HFFc6 (cell line): Measurements from ENCODE around the gene AMPD3. TPM values are rescaled to one million over a fixed set of nuclear protein-coding genes. Genes with fewer than 3 reads are reported as not detected.

Source experiments
- DNase-seq: peaks from one replicate; pipeline ENCODE4 v3.0.0-alpha.2; 2018
- H3K27ac Mint-ChIP-seq: 2 replicates; pipeline ENCODE4 v1.8.0; 2020; ENCODE audit warnings: mild to moderate bottlenecking, mixed read lengths
- H3K27me3 Mint-ChIP-seq: 2 replicates; pipeline ENCODE4 v1.8.0; 2021; ENCODE audit warnings: mild to moderate bottlenecking, moderate library complexity, mixed read lengths; ENCODE audit not compliant: insufficient read depth
- H3K36me3 Mint-ChIP-seq: 2 replicates; pipeline ENCODE4 v1.8.0; 2021; ENCODE audit warnings: low read depth, mixed read lengths
- H3K4me1 Mint-ChIP-seq: 2 replicates; pipeline ENCODE4 v1.8.0; 2020; ENCODE audit warnings: low read depth, mixed read lengths
- H3K4me3 Mint-ChIP-seq: 2 replicates; pipeline ENCODE4 v1.8.0; 2020; ENCODE audit warnings: mild to moderate bottlenecking, moderate library complexity, mixed read lengths
- H3K9me3 Mint-ChIP-seq: 2 replicates; pipeline ENCODE4 v1.8.0; 2020; ENCODE audit warnings: mild to moderate bottlenecking, mixed read lengths
- total RNA-seq, 6 experiments: library from RNA; stranded (reverse); fragmentation: NEBNext Ultra II Directional; extraction: Animal tissue kit (Norgen Biotek cat#: 25700); gene quantifications; 2 replicates in 1 of 6; 3 replicates in 5 of 6; pipeline ENCODE4 v1.2.3, GENCODE V29; 2021
- TF ChIP-seq, protein P1 (sequence below): fragments of 200-600 bp; sonication (generic); IDR thresholded peaks from 2 replicates; pipeline ENCODE4 v1.5.0; 2021; ENCODE audit warnings: antibody characterized with exemption, mild to moderate bottlenecking

Gene AMPD3
- total RNA-seq, 6 experiments from 2014 or later: 9.6 to 10.6 (median 10.0) TPM

DNA sequence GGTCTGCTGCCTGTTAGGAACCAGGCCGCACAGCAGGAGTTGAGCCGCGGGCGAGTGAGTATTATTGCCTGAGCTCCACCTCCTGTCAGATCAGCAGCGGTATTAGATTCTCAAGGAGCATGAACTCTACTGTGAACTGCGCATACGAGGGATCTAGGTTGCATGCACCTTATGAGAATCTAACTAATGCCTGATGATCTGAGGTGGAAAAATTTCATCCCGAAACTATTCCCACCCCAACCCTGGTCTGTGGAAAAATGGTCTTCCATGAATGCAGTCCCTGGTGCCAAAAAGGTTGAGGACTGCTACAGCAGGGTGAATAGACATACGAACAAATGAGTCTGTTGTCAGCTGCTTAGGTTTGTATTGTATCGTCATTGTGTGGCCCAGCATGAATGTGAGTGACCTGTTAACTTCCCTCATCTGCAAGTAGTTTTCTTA is 56.1 kb downstream of the AMPD3 start:
- H3K27ac Mint-ChIP-seq: no peak overlapping the region
- H3K36me3 Mint-ChIP-seq: no peaks in the 10 kb centered on the region
- no peaks in the 10 kb centered on the region for H3K9me3 Mint-ChIP-seq
- peaks cover 16% of the 10 kb centered on the region for H3K4me1 Mint-ChIP-seq
- TF ChIP-seq, protein P1, sequence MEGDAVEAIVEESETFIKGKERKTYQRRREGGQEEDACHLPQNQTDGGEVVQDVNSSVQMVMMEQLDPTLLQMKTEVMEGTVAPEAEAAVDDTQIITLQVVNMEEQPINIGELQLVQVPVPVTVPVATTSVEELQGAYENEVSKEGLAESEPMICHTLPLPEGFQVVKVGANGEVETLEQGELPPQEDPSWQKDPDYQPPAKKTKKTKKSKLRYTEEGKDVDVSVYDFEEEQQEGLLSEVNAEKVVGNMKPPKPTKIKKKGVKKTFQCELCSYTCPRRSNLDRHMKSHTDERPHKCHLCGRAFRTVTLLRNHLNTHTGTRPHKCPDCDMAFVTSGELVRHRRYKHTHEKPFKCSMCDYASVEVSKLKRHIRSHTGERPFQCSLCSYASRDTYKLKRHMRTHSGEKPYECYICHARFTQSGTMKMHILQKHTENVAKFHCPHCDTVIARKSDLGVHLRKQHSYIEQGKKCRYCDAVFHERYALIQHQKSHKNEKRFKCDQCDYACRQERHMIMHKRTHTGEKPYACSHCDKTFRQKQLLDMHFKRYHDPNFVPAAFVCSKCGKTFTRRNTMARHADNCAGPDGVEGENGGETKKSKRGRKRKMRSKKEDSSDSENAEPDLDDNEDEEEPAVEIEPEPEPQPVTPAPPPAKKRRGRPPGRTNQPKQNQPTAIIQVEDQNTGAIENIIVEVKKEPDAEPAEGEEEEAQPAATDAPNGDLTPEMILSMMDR: no peak
- H3K27me3 Mint-ChIP-seq: no peaks in the 10 kb centered on the region
- DNase-seq: no peak
- H3K4me3 Mint-ChIP-seq: no peak overlapping the region

DNA sequence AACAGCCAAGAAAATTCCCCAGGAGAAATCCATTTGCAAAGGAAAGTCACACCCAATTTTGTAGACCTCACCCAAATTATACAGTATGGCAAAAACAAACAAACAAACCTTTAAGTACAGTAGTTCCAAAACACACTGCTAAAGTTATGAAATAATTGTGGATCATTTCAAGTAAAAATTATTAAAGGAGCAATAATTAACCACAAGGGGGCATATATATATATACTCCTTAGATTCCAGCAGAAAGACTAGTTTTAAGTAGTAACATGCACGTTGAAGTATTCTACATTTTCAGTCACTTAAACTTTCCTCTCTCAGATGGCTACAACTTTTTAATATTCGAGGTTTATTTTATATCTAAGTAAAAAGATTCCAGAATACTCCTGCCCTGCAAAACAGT is 59.1 kb downstream of the AMPD3 start:
- Mint-ChIP-seq H3K4me3 (no peak overlapping the region), H3K27ac (peak overlapping the region; percentile 55), H3K36me3 (no peaks in the 10 kb centered on the region; the same call in 1 of the 2 replicates), H3K27me3 (no peaks in the 10 kb centered on the region), H3K4me1 (peaks cover 30% of the 10 kb centered on the region), H3K9me3 (no peaks in the 10 kb centered on the region)
- no peak for DNase-seq
- TF ChIP-seq, protein P1: peak; percentile 81

DNA sequence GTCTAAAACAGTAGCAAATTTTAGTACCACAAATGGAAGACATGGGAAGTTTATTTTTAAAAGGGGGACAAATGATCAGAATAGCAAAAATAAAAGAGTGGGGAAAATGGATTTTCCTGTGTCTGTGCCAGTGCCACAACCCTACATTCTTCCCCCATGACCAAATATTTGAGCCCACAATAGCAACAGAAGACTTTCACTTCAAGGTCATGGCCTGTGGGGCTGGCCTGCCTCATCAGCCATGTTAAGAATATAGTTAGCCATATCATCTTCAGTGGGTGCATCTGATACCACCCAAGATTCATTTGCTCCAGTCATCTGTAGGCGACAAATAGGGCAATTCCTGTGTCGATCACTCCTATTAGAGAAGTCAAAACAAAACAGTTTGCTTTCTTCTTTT is 59.6 kb downstream of the AMPD3 start:
- no peak for DNase-seq
- no peaks in the 10 kb centered on the region for H3K27me3 Mint-ChIP-seq
- H3K9me3 Mint-ChIP-seq: no peaks in the 10 kb centered on the region
- no peak overlapping the region for H3K4me3 Mint-ChIP-seq
- TF ChIP-seq, protein P1: no peak
- H3K27ac Mint-ChIP-seq: peak overlapping the region; percentile 55
- H3K36me3 Mint-ChIP-seq: no peaks in the 10 kb centered on the region; the same call in 1 of the 2 replicates
- H3K4me1 Mint-ChIP-seq: peaks cover 30% of the 10 kb centered on the region

DNA sequence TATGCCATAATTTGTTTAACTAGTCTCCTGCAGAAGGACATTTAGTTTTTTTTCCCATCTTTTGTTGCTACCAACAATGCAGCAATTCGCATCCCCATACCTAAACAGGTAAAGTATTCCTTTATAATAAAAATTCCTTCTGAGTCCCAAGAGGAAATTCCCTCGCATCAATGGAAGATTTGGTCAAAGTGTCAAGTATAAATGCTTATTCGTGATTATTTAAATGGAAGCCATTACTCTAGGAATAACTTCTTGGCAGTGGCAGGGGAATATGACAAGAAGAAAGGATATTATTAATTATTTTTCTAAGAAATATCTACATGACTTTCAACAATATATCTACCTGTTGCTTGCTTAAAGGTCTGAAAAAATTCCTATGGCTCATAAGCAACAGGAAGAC is 60.4 kb downstream of the AMPD3 start:
- Mint-ChIP-seq H3K27ac (no peak overlapping the region), H3K4me3 (no peak overlapping the region), H3K36me3 (no peaks in the 10 kb centered on the region; the same call in 1 of the 2 replicates), H3K9me3 (no peaks in the 10 kb centered on the region), H3K4me1 (peaks cover 30% of the 10 kb centered on the region), H3K27me3 (no peaks in the 10 kb centered on the region)
- no peak for DNase-seq
- TF ChIP-seq, protein P1: no peak

DNA sequence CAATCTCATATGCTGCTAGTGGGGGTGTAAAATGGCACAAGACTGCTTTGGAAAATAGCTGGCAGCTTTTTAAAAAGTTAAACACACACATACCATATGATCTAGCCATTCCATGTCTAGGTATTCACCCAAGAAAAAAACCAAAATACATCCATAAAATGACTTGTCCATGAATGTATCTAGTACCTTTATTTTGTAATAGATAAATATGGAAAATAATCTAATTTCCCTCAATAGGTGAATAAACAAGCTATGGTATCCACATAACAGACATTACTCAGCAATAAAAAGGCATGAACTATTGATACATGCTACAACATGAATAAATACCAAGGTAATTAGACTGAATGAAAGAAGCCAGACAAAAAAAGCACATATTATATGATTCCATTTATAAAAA is 63.1 kb downstream of the AMPD3 start:
- H3K27me3 Mint-ChIP-seq: no peaks in the 10 kb centered on the region
- TF ChIP-seq, protein P1: no peak
- DNase-seq: no peak
- no peaks in the 10 kb centered on the region for H3K9me3 Mint-ChIP-seq
- H3K27ac Mint-ChIP-seq: no peak overlapping the region
- H3K36me3 Mint-ChIP-seq: peaks cover 8% of the 10 kb centered on the region; the same call in 1 of the 2 replicates
- peaks cover 30% of the 10 kb centered on the region for H3K4me1 Mint-ChIP-seq
- H3K4me3 Mint-ChIP-seq: no peak overlapping the region

DNA sequence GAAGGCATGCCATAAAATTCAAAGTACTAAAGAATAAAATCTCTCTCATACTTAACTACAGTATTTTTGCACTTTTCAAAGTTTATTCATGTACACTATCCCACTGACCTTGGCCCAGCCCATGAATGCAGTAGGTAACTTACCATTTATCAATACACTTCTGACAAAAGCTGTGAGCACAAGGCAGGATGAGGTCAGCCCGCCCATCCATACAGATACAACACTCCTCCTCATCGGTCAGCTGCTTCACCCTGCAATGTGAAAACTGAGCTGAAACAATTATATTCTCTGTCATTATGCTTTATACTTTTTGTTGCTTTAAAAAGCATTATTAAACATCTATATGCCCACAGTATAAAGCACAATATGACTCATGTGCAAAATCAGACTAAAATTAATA is 63.8 kb downstream of the AMPD3 start:
- no peak overlapping the region for H3K27ac Mint-ChIP-seq
- no peaks in the 10 kb centered on the region for H3K9me3 Mint-ChIP-seq
- TF ChIP-seq, protein P1: no peak
- H3K36me3 Mint-ChIP-seq: peaks cover 8% of the 10 kb centered on the region; the same call in 1 of the 2 replicates
- H3K27me3 Mint-ChIP-seq: no peaks in the 10 kb centered on the region
- no peak overlapping the region for H3K4me3 Mint-ChIP-seq
- peaks cover 30% of the 10 kb centered on the region for H3K4me1 Mint-ChIP-seq
- DNase-seq: no peak
